PFSK-1 (cell line): ENCODE measurements around the gene FYN.

Experiments used
- FOXP2 ChIP-seq: optimal IDR thresholded peaks from 2 replicates; pipeline ENCODE3; 2011; ENCODE audit warnings: borderline replicate concordance, control low read depth, inconsistent platforms; ENCODE audit not compliant: insufficient read depth; ENCODE audit errors: extremely low read length, extremely low read depth
- POLR2AphosphoS5 ChIP-seq: IDR thresholded peaks from 2 replicates; pipeline ENCODE4 v1.6.1; 2012; ENCODE audit warnings: low read depth, mild to moderate bottlenecking, control low read depth, low read length, moderate library complexity
- REST ChIP-seq, 2 experiments: IDR thresholded peaks; 2 replicates each; pipeline versions ENCODE4 v1.6.1 to v1.8.0; 2011 to 2012; ENCODE audit warnings: low read depth in 2 of 2, low read length in 2 of 2, control low read depth in 1 of 2, inconsistent platforms in 1 of 2, mild to moderate bottlenecking in 1 of 2, moderate library complexity in 1 of 2; ENCODE audit not compliant: insufficient read depth in 1 of 2
- SIN3A ChIP-seq: IDR thresholded peaks from 2 replicates; pipeline ENCODE4 v1.6.1; 2012; ENCODE audit warnings: mild to moderate bottlenecking, low read length, moderate library complexity, borderline replicate concordance; ENCODE audit not compliant: insufficient read depth
- TAF1 ChIP-seq: IDR thresholded peaks from 2 replicates; pipeline ENCODE4 v1.6.1; 2012; ENCODE audit warnings: low read length, control low read depth, borderline replicate concordance; ENCODE audit not compliant: insufficient read depth

The FYN gene

DNA sequence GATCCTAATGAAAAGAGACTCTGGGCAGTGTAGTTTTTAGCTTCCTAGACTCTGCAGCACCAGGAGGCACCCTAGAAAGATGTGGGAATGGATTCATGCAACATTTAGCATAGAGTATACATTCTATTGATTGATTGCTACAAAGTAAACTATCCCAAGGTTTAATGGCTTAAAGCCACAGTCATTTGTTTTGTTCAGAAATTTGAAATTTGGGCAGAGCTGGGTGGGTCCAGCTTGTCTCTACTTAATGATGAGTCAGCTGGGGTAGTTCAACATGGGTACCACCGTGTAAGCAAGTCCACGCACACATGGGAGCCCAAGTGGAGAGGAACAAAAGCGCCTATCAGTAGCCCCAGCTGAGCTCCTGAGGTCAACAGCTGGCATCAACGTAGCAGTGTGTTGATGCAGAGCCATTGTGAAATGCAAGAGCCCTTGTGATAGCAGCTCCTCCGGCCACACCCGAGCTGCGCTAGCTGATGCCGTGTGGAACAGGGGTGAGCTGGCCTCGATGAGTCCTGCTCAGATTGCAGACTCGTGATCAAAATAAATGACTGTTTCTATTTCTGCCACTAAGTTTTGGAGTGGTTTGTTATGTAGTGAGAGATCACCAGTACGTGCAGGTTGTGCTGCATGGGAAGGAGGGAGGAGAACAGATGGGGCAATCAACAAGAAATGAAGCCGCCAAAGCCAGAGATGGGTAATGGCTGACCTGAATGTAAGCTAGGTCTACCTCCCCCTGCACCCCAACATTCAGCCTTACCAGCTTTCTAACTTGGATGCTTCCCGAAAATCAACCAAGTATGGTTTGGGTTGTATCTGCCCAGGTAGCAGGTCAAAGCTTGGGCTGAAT lies 221.8 kb downstream of the FYN start:
- TF ChIP-seq TAF1, result no peak
- TF ChIP-seq SIN3A, result no peak
- TF ChIP-seq POLR2AphosphoS5, result no peak
- no peak for TF ChIP-seq FOXP2
- no peak for TF ChIP-seq REST (IDR thresholded peaks at IDR 0.05; ENCODE audit: insufficient read depth in 1 of 2, low read depth in 2 of 2, low read length in 2 of 2)

GRCh38 chr6:111650049-111650448 lies 223.2 kb downstream of the FYN start:
- TF ChIP-seq TAF1 (no peak), REST (IDR thresholded peaks at IDR 0.05; ENCODE audit: insufficient read depth in 1 of 2, low read depth in 2 of 2, low read length in 2 of 2) (no peak), SIN3A (no peak), FOXP2 (no peak), POLR2AphosphoS5 (no peak)

- TF ChIP-seq TAF1 (no peak), REST (IDR thresholded peaks at IDR 0.05; ENCODE audit: insufficient read depth in 1 of 2, low read depth in 2 of 2, low read length in 2 of 2) (no peak), FOXP2 (no peak), POLR2AphosphoS5 (no peak), SIN3A (no peak)
Observed at GRCh38 chr6:111648100-111648499, 225.2 kb downstream of the FYN start.

DNA sequence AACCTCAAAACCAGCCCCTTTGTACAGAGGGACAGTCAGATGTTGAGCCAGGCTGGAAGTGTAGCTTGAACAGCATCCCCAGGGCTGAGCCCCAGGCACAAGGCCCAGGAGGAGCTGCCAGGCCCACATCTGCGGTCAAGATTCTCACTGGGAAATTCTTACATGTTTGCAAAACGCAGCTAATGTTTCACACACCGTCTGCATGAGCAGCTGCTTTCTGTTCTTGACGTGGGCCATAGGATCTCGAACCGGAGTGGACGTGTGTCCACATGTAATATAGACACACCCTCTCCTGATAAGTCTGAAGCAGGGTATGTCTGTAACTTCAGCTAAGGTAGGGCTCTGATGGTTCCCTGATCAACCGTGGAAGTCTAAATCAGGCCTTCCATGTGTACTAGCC lies 226.3 kb downstream of the FYN start:
- TF ChIP-seq REST (IDR thresholded peaks at IDR 0.05; ENCODE audit: insufficient read depth in 1 of 2, low read depth in 2 of 2, low read length in 2 of 2) (no peak), SIN3A (no peak), FOXP2 (no peak), TAF1 (no peak), POLR2AphosphoS5 (no peak)
